HepG2 (cell line): Measurements from ENCODE around the gene RANGRF. TPM values are rescaled to one million over a fixed set of nuclear protein-coding genes. Genes with fewer than 3 reads are reported as not detected.
A peak's percentile ranks its signal among the peaks of the same experiment; 100 is the strongest.

Source experiments
- CSRNP2 ChIP-seq: sonication (generic); formaldehyde crosslinking; conservative IDR thresholded peaks from 2 replicates; pipeline ENCODE4 v1.8.0; 2022; ENCODE audit warnings: low read depth, missing genetic modification reagents
- FOXC1 ChIP-seq: sonication (generic); formaldehyde crosslinking; IDR thresholded peaks from 2 replicates; pipeline ENCODE4 v1.8.0; 2022; ENCODE audit warnings: mild to moderate bottlenecking, missing genetic modification reagents, borderline replicate concordance
- FOXM1 ChIP-seq: sonication (generic); formaldehyde crosslinking; IDR thresholded peaks from 2 replicates; pipeline ENCODE4 v1.5.0; 2020; ENCODE audit warnings: missing genetic modification reagents
- FOXO4 ChIP-seq: sonication (generic); formaldehyde crosslinking; conservative IDR thresholded peaks from 2 replicates; pipeline ENCODE4 v1.8.1; 2023; ENCODE audit warnings: missing genetic modification reagents
- GMEB2 ChIP-seq: IDR thresholded peaks from 2 replicates; pipeline ENCODE4 v1.6.1; 2016; ENCODE audit warnings: missing biosample characterization, missing genetic modification reagents, low read depth
- IRF1 ChIP-seq: sonication (generic); formaldehyde crosslinking; IDR thresholded peaks from 2 replicates; pipeline ENCODE4 v1.4.0; 2020; ENCODE audit warnings: low read depth, mild to moderate bottlenecking, missing genetic modification reagents
- LCORL ChIP-seq, 2 experiments: fragments of 450-650 bp in 1 of 2; sonication (generic) in 1 of 2; formaldehyde crosslinking in 1 of 2; IDR thresholded peaks; 2 replicates each; pipeline versions ENCODE4 v1.5.0 to v1.6.1; 2017 to 2020; ENCODE audit warnings: antibody characterized with exemption in 1 of 2, missing genetic modification reagents in 1 of 2
- NFE2L2 ChIP-seq: fragments of 150-350 bp; IDR thresholded peaks from 2 replicates; pipeline ENCODE4 v1.6.1; 2014; ENCODE audit warnings: low read length
- PHF8 ChIP-seq: sonication (generic); formaldehyde crosslinking; IDR thresholded peaks from 2 replicates; pipeline ENCODE4 v1.5.0; 2020; ENCODE audit warnings: missing genetic modification reagents
- RNF219 ChIP-seq: sonication (generic); formaldehyde crosslinking; IDR thresholded peaks from 2 replicates; pipeline ENCODE4 v1.5.0; 2020; ENCODE audit warnings: mild to moderate bottlenecking, missing genetic modification reagents
- SUZ12 ChIP-seq: fragments of 150-350 bp; IDR thresholded peaks from 2 replicates; pipeline ENCODE4 v1.6.1; 2014; ENCODE audit warnings: low read depth, low read length
- TCF12 ChIP-seq, 2 experiments: fragments of 450-650 bp in 1 of 2; sonication (generic) in 1 of 2; formaldehyde crosslinking in 1 of 2; IDR thresholded peaks; 2 replicates each; pipeline versions ENCODE4 v1.6.1 to v1.8.0; 2017 to 2022; ENCODE audit warnings: antibody characterized with exemption in 1 of 2, mild to moderate bottlenecking in 1 of 2, missing genetic modification reagents in 1 of 2, moderate library complexity in 1 of 2
- TEAD3 ChIP-seq: optimal IDR thresholded peaks from 2 replicates; pipeline ENCODE3; 2016; ENCODE audit warnings: borderline replicate concordance
- TRAFD1 ChIP-seq: sonication (generic); formaldehyde crosslinking; IDR thresholded peaks from 2 replicates; pipeline ENCODE4 v1.5.1; 2020; ENCODE audit warnings: missing genetic modification reagents, mild to moderate bottlenecking, borderline replicate concordance
- ZNF414 ChIP-seq: sonication (generic); formaldehyde crosslinking; IDR thresholded peaks from 2 replicates; pipeline ENCODE4 v1.5.0; 2020; ENCODE audit warnings: missing genetic modification reagents
- ZNF432 ChIP-seq: sonication (generic); formaldehyde crosslinking; IDR thresholded peaks from 2 replicates; pipeline ENCODE4 v1.5.0; 2020; ENCODE audit warnings: missing genetic modification reagents, mild to moderate bottlenecking, borderline replicate concordance
- ZNF558 ChIP-seq: sonication (generic); formaldehyde crosslinking; IDR thresholded peaks from 2 replicates; pipeline ENCODE4 v1.9.0; 2022; ENCODE audit warnings: mild to moderate bottlenecking, missing genetic modification reagents, borderline replicate concordance
- ZSCAN20 ChIP-seq: sonication (generic); formaldehyde crosslinking; IDR thresholded peaks from 2 replicates; pipeline ENCODE4 v1.4.0; 2020; ENCODE audit warnings: missing genetic modification reagents, mild to moderate bottlenecking, borderline replicate concordance
- polyA plus RNA-seq, 8 experiments: library from polyadenylated mRNA; depleted of rRNA in 3 of 8; stranded (reverse) in 7 of 8; unstranded in 1 of 8; fragments of >200 nt; fragmentation: Illumina TruSeq in 4 of 8; extraction: Trizol in 4 of 8; gene quantifications; 2 replicates each; pipeline versions ENCODE4 v1.2.1 to v1.2.3, GENCODE V29; 2011 to 2016; ENCODE audit warnings: low read depth in 4 of 8, missing spikeins in 1 of 8, mixed read lengths in 1 of 8; ENCODE audit not compliant: insufficient read depth in 1 of 8
- total RNA-seq, 5 experiments: library from RNA; depleted of rRNA; stranded (reverse); fragments of >200 nt; fragmentation: Illumina TruSeq; extraction: Trizol; gene quantifications; 2 replicates each; pipeline ENCODE4 v1.2.3, GENCODE V29; 2016; ENCODE audit warnings: low read depth in 1 of 5

The RANGRF gene
- total and polyA plus RNA-seq, 2 of the 13 experiments (the other 11 are each of a cell fraction or from before 2014, with no cell fraction given): 18.6 to 40.7 TPM

GRCh38 chr17:8273884-8274444 lies 14.5 kb upstream of the RANGRF start (continued):
- no peak for TF ChIP-seq RNF219 (CRISPR knock-in tag)
- no peak for TF ChIP-seq GMEB2 (CRISPR knock-in tag)
- TF ChIP-seq FOXC1: no peak
- TF ChIP-seq ZNF414 (CRISPR knock-in tag): no peak
- no peak for TF ChIP-seq PHF8 (CRISPR knock-in tag)
- TF ChIP-seq FOXO4: no peak
- TF ChIP-seq TCF12 (IDR thresholded peaks at IDR 0.05): no peak
- peak; percentile 66; the same call in 1 of the 2 replicates for TF ChIP-seq TCF12 (CRISPR knock-in tag; IDR thresholded peaks at IDR 0.05)
- no peak for TF ChIP-seq LCORL (IDR thresholded peaks at IDR 0.05)
- TF ChIP-seq LCORL (CRISPR knock-in tag; IDR thresholded peaks at IDR 0.05): peak; percentile 54
- TF ChIP-seq ZSCAN20 (CRISPR knock-in tag): no peak
- no peak for TF ChIP-seq ZNF432 (CRISPR knock-in tag)
- TF ChIP-seq FOXM1: no peak
- TF ChIP-seq CSRNP2: no peak
- no peak for TF ChIP-seq ZNF558 (CRISPR knock-in tag)
- TF ChIP-seq IRF1 (CRISPR knock-in tag): no peak
- no peak for TF ChIP-seq SUZ12
- no peak for TF ChIP-seq TRAFD1 (CRISPR knock-in tag)
- TF ChIP-seq TEAD3 (CRISPR knock-in tag): peak; percentile 73
- TF ChIP-seq NFE2L2: no peak
